ENCODE measurements around the gene SALL1. TPM values are rescaled to one million over a fixed set of nuclear protein-coding genes. Genes with fewer than 3 reads are reported as not detected.

SALL1 gene
- polyA plus RNA-seq, 1 experiment, result 5.4 TPM

- POLR2A ChIA-PET, result interaction anchor here (1.0 kb wide), 1 partner anchor 171 kb away, joined by 3 read pairs; no protein-coding TSS in a partner anchor
- CTCF ChIA-PET, result interaction anchor here (0.9 kb wide), 1 partner anchor 242 kb away, joined by 3 read pairs; no protein-coding TSS in a partner anchor
- no peaks in the 10 kb centered on the region for H3K27me3 ChIP-seq (ENCODE audit: control insufficient read depth, insufficient read depth, low read length)
These were observed 744 bp downstream of the SALL1 start for GRCh38 chr16:51150165-51150887.

GRCh38 chr16:51149721-51150164, 1.3 kb downstream of the SALL1 start:
- ChIA-PET CTCF (interaction anchor here (0.9 kb wide), 1 partner anchor 243 kb away, joined by 3 read pairs; no protein-coding TSS in a partner anchor), POLR2A (interaction anchor here (1.0 kb wide), 1 partner anchor 171 kb away, joined by 3 read pairs; no protein-coding TSS in a partner anchor)
- H3K27me3 ChIP-seq (ENCODE audit: control insufficient read depth, insufficient read depth, low read length), result no peaks in the 10 kb centered on the region
- no peak for TF ChIP-seq CTCF (IDR thresholded peaks at IDR 0.05; ENCODE audit: insufficient read depth, low read depth, low read length)
- H3K36me3 ChIP-seq (ENCODE audit: control insufficient read depth, insufficient read depth, low read length), result no peaks in the 10 kb centered on the region; the same call in 1 of the 2 replicates
- no peak for DNase-seq (ENCODE audit: low read depth)
- peak overlapping the region; percentile 92 for H3K4me3 ChIP-seq (ENCODE audit: low read depth, low read length)

More at GRCh38 chr16:51150165-51150887, 744 bp downstream of the SALL1 start:
- Histone ChIP-seq H3K4me3 (ENCODE audit: low read depth, low read length) (peak overlapping the region; percentile 92), H3K36me3 (ENCODE audit: control insufficient read depth, insufficient read depth, low read length) (no peaks in the 10 kb centered on the region; the same call in 1 of the 2 replicates)
- DNase-seq (ENCODE audit: low read depth), result no peak
- 0 out of 2 replicates have a peak, but pooled peaks have one; percentile 2 for TF ChIP-seq CTCF (IDR thresholded peaks at IDR 0.05; ENCODE audit: insufficient read depth, low read depth, low read length)

- DNase-seq (ENCODE audit: low read depth), result no peak
- ChIA-PET POLR2A (no interaction called here), CTCF (interaction anchor here (0.9 kb wide), 1 partner anchor 243 kb away, joined by 3 read pairs; no protein-coding TSS in a partner anchor)
- Histone ChIP-seq H3K36me3 (ENCODE audit: control insufficient read depth, insufficient read depth, low read length) (no peaks in the 10 kb centered on the region; the same call in 1 of the 2 replicates), H3K4me3 (ENCODE audit: low read depth, low read length) (peak overlapping the region; percentile 92), H3K27me3 (ENCODE audit: control insufficient read depth, insufficient read depth, low read length) (no peaks in the 10 kb centered on the region)
- no peak for TF ChIP-seq CTCF (IDR thresholded peaks at IDR 0.05; ENCODE audit: insufficient read depth, low read depth, low read length)
These were observed 1.8 kb downstream of the SALL1 start for GRCh38 chr16:51149251-51149661.

GRCh38 chr16:51148678-51149228, 2.3 kb downstream of the SALL1 start:
- Histone ChIP-seq H3K36me3 (ENCODE audit: control insufficient read depth, insufficient read depth, low read length) (no peaks in the 10 kb centered on the region; the same call in 1 of the 2 replicates), H3K27me3 (ENCODE audit: control insufficient read depth, insufficient read depth, low read length) (no peaks in the 10 kb centered on the region), H3K4me3 (ENCODE audit: low read depth, low read length) (peak overlapping the region; percentile 92)
- POLR2A ChIA-PET, result no interaction called here
- DNase-seq (ENCODE audit: low read depth), result no peak
- TF ChIP-seq CTCF (IDR thresholded peaks at IDR 0.05; ENCODE audit: insufficient read depth, low read depth, low read length), result no peak
- CTCF ChIA-PET, result interaction anchor here (1.0 to 1.2 kb wide), 2 partner anchors 204 to 611 kb away, joined by 3 read pairs; no protein-coding TSS in a partner anchor

All from BJ (cell line).